ENCODE data around the gene PMFBP1. TPM values are rescaled to one million over a fixed set of nuclear protein-coding genes. Genes with fewer than 3 reads are reported as not detected.

The PMFBP1 gene
- total RNA-seq, 1 experiment from 2014 or later, result 2.7 TPM

DNA sequence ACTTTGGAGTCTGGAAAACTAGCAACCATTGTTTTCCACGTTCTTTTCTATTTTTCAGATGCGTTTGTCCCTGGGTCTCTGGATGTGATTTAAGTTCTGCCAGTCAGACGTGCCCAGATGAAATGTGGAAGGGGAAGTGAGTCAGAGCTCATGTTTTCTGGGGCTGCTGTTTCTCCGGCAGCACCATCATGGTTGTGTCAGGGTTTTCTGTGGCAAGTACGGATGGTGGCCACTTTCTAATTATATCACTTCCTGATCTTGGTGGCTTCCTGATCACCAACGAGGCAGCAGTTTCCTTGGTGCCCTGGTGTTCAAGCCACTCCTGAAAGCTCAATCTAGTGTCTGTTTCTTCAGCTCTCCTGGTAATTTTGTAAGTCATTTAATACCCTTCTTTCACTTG lies 31.4 kb upstream of the PMFBP1 start:
- no CpG with 5 or more reads among the region's 6 CpGs for whole genome bisulfite sequencing (ENCODE audit: extremely low coverage, insufficient read length, low lambda C conversion rate)
- TF ChIP-seq CTCF (conservative IDR thresholded peaks at IDR 0.05), result no peak
- no peak overlapping the region for H3T11ph ChIP-seq (ENCODE audit: low read length)
- no peak overlapping the region for H2BK120ac ChIP-seq (ENCODE audit: low read depth, low read length, poor library complexity, severe bottlenecking)
- no peak overlapping the region for H2AK5ac ChIP-seq (ENCODE audit: insufficient read length, low read length)
- no peaks in the 10 kb centered on the region for H3K79me2 ChIP-seq (ENCODE audit: insufficient read depth, low read length)
- Mint-ChIP-seq H3K4me1 (peaks cover 35 to 37% of the 10 kb centered on the region in 2 experiments), H3K27ac (peak overlapping the region in 1 of 3 experiments; percentile 75; a peak in 2 of 7 replicates), H3K4me3 (no peak overlapping the region), H3K27me3 (ENCODE audit: low read depth) (no peaks in the 10 kb centered on the region; the same call in 1 of the 2 replicates), H3K36me3 (ENCODE audit: insufficient read depth in 1 of 3, low read depth in 3 of 3) (no peaks in the 10 kb centered on the region), H3K9me3 (no peaks in the 10 kb centered on the region)
- H3K79me1 ChIP-seq (ENCODE audit: insufficient read depth, low read depth, low read length, poor library complexity, severe bottlenecking), result no peaks in the 10 kb centered on the region
- H3K27ac ChIP-seq (ENCODE audit: insufficient read length, low read depth, low read length), result no peak overlapping the region
- no peak overlapping the region for H3K23ac ChIP-seq (ENCODE audit: insufficient read length, low read depth, low read length)
- H2BK12ac ChIP-seq (ENCODE audit: insufficient read length, low read depth, low read length), result no peak overlapping the region
- H2BK20ac ChIP-seq (ENCODE audit: low read depth, low read length, poor library complexity, severe bottlenecking), result no peak overlapping the region
- no peak overlapping the region for H3K14ac ChIP-seq (ENCODE audit: insufficient read depth, low read length)
- H4K5ac ChIP-seq (ENCODE audit: insufficient read length, low read depth, low read length), result no peak overlapping the region
- H3K27me3 ChIP-seq (ENCODE audit: insufficient read depth, low read length), result no peaks in the 10 kb centered on the region
- DNase-seq, result no peak
- no peak overlapping the region for H3K9ac ChIP-seq (ENCODE audit: extremely low read depth, insufficient read length, low read length)
- H4K20me1 ChIP-seq (ENCODE audit: control insufficient read depth, insufficient read depth, insufficient read length), result no peaks in the 10 kb centered on the region
- no peak overlapping the region for H4K91ac ChIP-seq (ENCODE audit: insufficient read length, low read depth, low read length)
- H4K8ac ChIP-seq (replicated peaks; ENCODE audit: insufficient read length, low read depth, low read length), result no peak overlapping the region
- no peaks in the 10 kb centered on the region for H3K9me3 ChIP-seq (ENCODE audit: control insufficient read depth, low read depth, low read length)
- no peak overlapping the region for H2BK5ac ChIP-seq (ENCODE audit: insufficient read length, low read length)
- no peak overlapping the region for H3K56ac ChIP-seq (ENCODE audit: insufficient read length, low read depth, low read length)
- no peaks in the 10 kb centered on the region; the same call in 1 of the 2 replicates for H3K4me1 ChIP-seq (ENCODE audit: insufficient read depth, low read length)
- H3K23me2 ChIP-seq (ENCODE audit: insufficient read length, low read depth, low read length, poor library complexity, severe bottlenecking), result no peaks in the 10 kb centered on the region
- H2BK15ac ChIP-seq (ENCODE audit: low read depth, low read length), result no peak overlapping the region
- H3K4me2 ChIP-seq (ENCODE audit: insufficient read depth, insufficient read length, low read length), result no peak overlapping the region
- no peak overlapping the region for H3K4ac ChIP-seq (ENCODE audit: low read depth, low read length)
- H2AFZ ChIP-seq (ENCODE audit: low read length), result no peak overlapping the region
- no peak overlapping the region for H3K18ac ChIP-seq (ENCODE audit: insufficient read length, low read depth, low read length)
